ENCODE measurements around the gene SIAH1.

GRCh38 chr16:48323783-48324775 lies 61.1 kb downstream of the SIAH1 start:
- TF ChIP-seq POLR2A (IDR thresholded peaks at IDR 0.05), result no peak
- no peak for TF ChIP-seq CTCF (IDR thresholded peaks at IDR 0.05)

Data from lower leg skin (tissue), 3 donors.